ENCODE results near the gene OR4D2. TPM values are rescaled to one million over a fixed set of nuclear protein-coding genes. Genes with fewer than 3 reads are reported as not detected.

The OR4D2 gene
- total and polyA plus RNA-seq, 2 of the 13 experiments (the other 11 are each of a cell fraction or from before 2014, with no cell fraction given): not detected

DNA sequence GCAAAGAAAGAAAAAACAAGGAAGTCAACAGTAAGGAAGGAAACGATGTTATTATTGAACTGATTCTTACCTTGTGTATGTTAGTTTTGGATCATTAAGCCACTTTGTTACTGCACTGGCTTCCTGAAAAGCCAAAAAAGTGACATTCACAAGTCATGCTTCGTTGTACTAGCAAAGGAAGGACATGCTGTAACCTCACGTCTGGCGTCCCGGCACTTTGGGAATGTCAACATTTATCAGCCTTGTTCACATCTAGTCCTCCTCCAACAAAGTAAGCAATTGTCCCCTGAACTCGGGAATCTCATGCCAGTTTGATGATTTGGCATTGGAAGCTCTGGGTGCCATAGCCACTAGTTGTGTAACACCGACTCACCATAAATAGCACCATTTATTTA lies 53.0 kb downstream of the OR4D2 start:
- no peak overlapping the region for H3K27ac ChIP-seq (ENCODE audit: extremely low read length, insufficient read depth, low read length)
- H2AFZ ChIP-seq (ENCODE audit: low read length): peak overlapping the region; percentile 100
- H3K9ac ChIP-seq (ENCODE audit: insufficient read depth, low read depth, low read length): peak overlapping the region; percentile 87
- DNase-seq (ENCODE audit: low spot score) (peak; percentile 73), ATAC-seq (peak; percentile 33), FAIRE-seq (no peak)
- BruUV-seq (replicated peaks): no TSS peak
- in situ Hi-C loops (cut with HindIII; ENCODE audit: extremely low pct_ligation_motif_present, low pct_unique_long_range_greater_than_20kb) (no loop called here), intact Hi-C loops (cut with micrococcal nuclease; ENCODE audit: unreplicated experiment) (no loop called here)
- no peaks in the 10 kb centered on the region for H3K79me2 ChIP-seq (ENCODE audit: insufficient read depth, low read length)
- peaks cover 19% of the 10 kb centered on the region for H3K4me1 ChIP-seq (ENCODE audit: insufficient read depth, low read length)
- H3K9me3 ChIP-seq (ENCODE audit: low read length): no peaks in the 10 kb centered on the region
- ChIA-PET CTCF (ENCODE audit: low intra/inter-chr PET ratio, low total read pairs) (interaction anchor here (1.1 to 1.3 kb wide), 2 partner anchors 20 to 30 kb away, joined by 3 to 4 read pairs; no protein-coding TSS in a partner anchor), POLR2A (interaction anchor here (0.8 to 1.3 kb wide), 5 partner anchors 11 to 137 kb away, joined by 3 to 7 read pairs (median 3); partner anchors contain the start of gene DYNLL2)
- H3K27me3 ChIP-seq (ENCODE audit: control insufficient read depth in 1 of 2, insufficient read depth in 2 of 2, low read length in 2 of 2): peaks cover 0 to 3% of the 10 kb centered on the region in 2 experiments; a peak in 1 of 5 replicates
- no peaks in the 10 kb centered on the region for H4K20me1 ChIP-seq (ENCODE audit: insufficient read depth, low read length)
- H3K4me2 ChIP-seq (ENCODE audit: low read depth, low read length): peak overlapping the region; percentile 100
- peak overlapping the region; percentile 51 to 88 (median 79) for H3K4me3 ChIP-seq (replicated peaks in 1 of 3; ENCODE audit: insufficient read depth in 1 of 3, low read depth in 2 of 3, low read length in 3 of 3)
- 16% methylated on average over 7 of the region's 7 CpGs for WGBS (ENCODE audit: low lambda C conversion rate)
- H3K36me3 ChIP-seq (replicated peaks in 1 of 2; ENCODE audit: control insufficient read depth in 1 of 2, insufficient read depth in 2 of 2, low read length in 2 of 2): peaks cover 4 to 6% of the 10 kb centered on the region in 2 experiments; a peak in 3 of 5 replicates
- TF ChIP-seq ZNF34 (CRISPR knock-in tag; IDR thresholded peaks at IDR 0.05; ENCODE audit: borderline replicate concordance): peak; percentile 13; the same call in 1 of the 2 replicates
- TF ChIP-seq ZBTB2 (CRISPR knock-in tag; IDR thresholded peaks at IDR 0.05; ENCODE audit: low read depth): no peak
- TF ChIP-seq FOSL2 (CRISPR knock-in tag; IDR thresholded peaks at IDR 0.05): peak; percentile 70
- TF ChIP-seq CEBPB (IDR thresholded peaks at IDR 0.05; ENCODE audit: borderline replicate concordance, low read depth, low read length): peak; percentile 39
- no peak for TF ChIP-seq CAMTA2 (CRISPR knock-in tag; IDR thresholded peaks at IDR 0.05; ENCODE audit: borderline replicate concordance)
- peak; percentile 17; the same call in 1 of the 2 replicates for TF ChIP-seq ZNF430 (CRISPR knock-in tag; IDR thresholded peaks at IDR 0.05)
- no peak; the same call in 1 of the 2 replicates for TF ChIP-seq ZNF564 (CRISPR knock-in tag; IDR thresholded peaks at IDR 0.05)
- TF ChIP-seq EED (CRISPR knock-in tag; IDR thresholded peaks at IDR 0.05): no peak
- peak; percentile 78 for TF ChIP-seq ZNF644 (CRISPR knock-in tag; IDR thresholded peaks at IDR 0.05; ENCODE audit: low read depth)
- no peak for TF ChIP-seq SIX1 (CRISPR knock-in tag; IDR thresholded peaks at IDR 0.05; ENCODE audit: borderline replicate concordance)
- peak; percentile 57 for TF ChIP-seq TEAD3 (CRISPR knock-in tag; optimal IDR thresholded peaks at IDR 0.05; ENCODE audit: borderline replicate concordance)
- 0 out of 2 replicates have a peak, but pooled peaks have one; percentile 27 for TF ChIP-seq CEBPG (CRISPR knock-in tag; IDR thresholded peaks at IDR 0.05)
- peak; percentile 76 for TF ChIP-seq ZBTB34 (CRISPR knock-in tag; IDR thresholded peaks at IDR 0.05)
- TF ChIP-seq, protein P1, sequence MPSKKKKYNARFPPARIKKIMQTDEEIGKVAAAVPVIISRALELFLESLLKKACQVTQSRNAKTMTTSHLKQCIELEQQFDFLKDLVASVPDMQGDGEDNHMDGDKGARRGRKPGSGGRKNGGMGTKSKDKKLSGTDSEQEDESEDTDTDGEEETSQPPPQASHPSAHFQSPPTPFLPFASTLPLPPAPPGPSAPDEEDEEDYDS (CRISPR knock-in tag; IDR thresholded peaks at IDR 0.05): no peak
- TF ChIP-seq, protein P2, sequence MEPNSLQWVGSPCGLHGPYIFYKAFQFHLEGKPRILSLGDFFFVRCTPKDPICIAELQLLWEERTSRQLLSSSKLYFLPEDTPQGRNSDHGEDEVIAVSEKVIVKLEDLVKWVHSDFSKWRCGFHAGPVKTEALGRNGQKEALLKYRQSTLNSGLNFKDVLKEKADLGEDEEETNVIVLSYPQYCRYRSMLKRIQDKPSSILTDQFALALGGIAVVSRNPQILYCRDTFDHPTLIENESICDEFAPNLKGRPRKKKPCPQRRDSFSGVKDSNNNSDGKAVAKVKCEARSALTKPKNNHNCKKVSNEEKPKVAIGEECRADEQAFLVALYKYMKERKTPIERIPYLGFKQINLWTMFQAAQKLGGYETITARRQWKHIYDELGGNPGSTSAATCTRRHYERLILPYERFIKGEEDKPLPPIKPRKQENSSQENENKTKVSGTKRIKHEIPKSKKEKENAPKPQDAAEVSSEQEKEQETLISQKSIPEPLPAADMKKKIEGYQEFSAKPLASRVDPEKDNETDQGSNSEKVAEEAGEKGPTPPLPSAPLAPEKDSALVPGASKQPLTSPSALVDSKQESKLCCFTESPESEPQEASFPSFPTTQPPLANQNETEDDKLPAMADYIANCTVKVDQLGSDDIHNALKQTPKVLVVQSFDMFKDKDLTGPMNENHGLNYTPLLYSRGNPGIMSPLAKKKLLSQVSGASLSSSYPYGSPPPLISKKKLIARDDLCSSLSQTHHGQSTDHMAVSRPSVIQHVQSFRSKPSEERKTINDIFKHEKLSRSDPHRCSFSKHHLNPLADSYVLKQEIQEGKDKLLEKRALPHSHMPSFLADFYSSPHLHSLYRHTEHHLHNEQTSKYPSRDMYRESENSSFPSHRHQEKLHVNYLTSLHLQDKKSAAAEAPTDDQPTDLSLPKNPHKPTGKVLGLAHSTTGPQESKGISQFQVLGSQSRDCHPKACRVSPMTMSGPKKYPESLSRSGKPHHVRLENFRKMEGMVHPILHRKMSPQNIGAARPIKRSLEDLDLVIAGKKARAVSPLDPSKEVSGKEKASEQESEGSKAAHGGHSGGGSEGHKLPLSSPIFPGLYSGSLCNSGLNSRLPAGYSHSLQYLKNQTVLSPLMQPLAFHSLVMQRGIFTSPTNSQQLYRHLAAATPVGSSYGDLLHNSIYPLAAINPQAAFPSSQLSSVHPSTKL (CRISPR knock-in tag; IDR thresholded peaks at IDR 0.05): peak; percentile 37; the same call in 1 of the 2 replicates
- 0 out of 2 replicates have a peak, but pooled peaks have one; percentile 9 for TF ChIP-seq ZNF276 (CRISPR knock-in tag; IDR thresholded peaks at IDR 0.05; ENCODE audit: low read depth)

All from HepG2 (cell line).